NB4 (cell line): ENCODE results near the gene RNASE7.

Experiments used
- CTCF ChIP-seq: IDR thresholded peaks from one replicate; pipeline ENCODE4 v1.5.1; 2012; ENCODE audit warnings: low read depth, low read length
- MYC ChIP-seq: IDR thresholded peaks from 2 replicates; pipeline ENCODE4 v1.6.1; 2011; ENCODE audit warnings: low read depth, low read length
- POLR2A ChIP-seq: IDR thresholded peaks from 2 replicates; pipeline ENCODE4 v1.6.1; 2011; ENCODE audit warnings: mild to moderate bottlenecking; ENCODE audit not compliant: insufficient read length; ENCODE audit errors: extremely low read depth

GRCh38 chr14:21041676-21042433 lies at the start of gene RNASE7:
- TF ChIP-seq CTCF (no peak), MYC (no peak), POLR2A (no peak)
